ENCODE data around the gene CAMTA1. TPM values are rescaled to one million over a fixed set of nuclear protein-coding genes. Genes with fewer than 3 reads are reported as not detected.

The CAMTA1 gene
- total RNA-seq, 1 donor, result 56.1 TPM

- H3K4me3 ChIP-seq (ENCODE audit: low read depth, low read length), result no peak overlapping the region
- no peak for TF ChIP-seq CTCF (IDR thresholded peaks at IDR 0.05; ENCODE audit: insufficient read depth, low read depth, low read length)
- no peak for DNase-seq (ENCODE audit: low read depth)
Measured at GRCh38 chr1:7694600-7695496, 909.6 kb downstream of the CAMTA1 start.

GRCh38 chr1:7695497-7696117 is 910.4 kb downstream of the CAMTA1 start:
- no peak for DNase-seq (ENCODE audit: low read depth)
- no peak for TF ChIP-seq CTCF (IDR thresholded peaks at IDR 0.05; ENCODE audit: insufficient read depth, low read depth, low read length)
- H3K4me3 ChIP-seq (ENCODE audit: low read depth, low read length), result no peak overlapping the region

GRCh38 chr1:7698641-7699040 is 913.4 kb downstream of the CAMTA1 start:
- TF ChIP-seq CTCF (IDR thresholded peaks at IDR 0.05; ENCODE audit: insufficient read depth, low read depth, low read length), result no peak
- no peak overlapping the region for H3K4me3 ChIP-seq (ENCODE audit: low read depth, low read length)
- DNase-seq (ENCODE audit: low read depth), result no peak

- DNase-seq (ENCODE audit: low read depth), result no peak
- no peak for TF ChIP-seq CTCF (IDR thresholded peaks at IDR 0.05; ENCODE audit: insufficient read depth, low read depth, low read length)
- H3K4me3 ChIP-seq (ENCODE audit: low read depth, low read length), result no peak overlapping the region
Measured at GRCh38 chr1:7702365-7702764, 917.1 kb downstream of the CAMTA1 start.

GRCh38 chr1:7703321-7704213 is 918.3 kb downstream of the CAMTA1 start:
- DNase-seq (ENCODE audit: low read depth), result no peak
- TF ChIP-seq CTCF (IDR thresholded peaks at IDR 0.05; ENCODE audit: insufficient read depth, low read depth, low read length), result no peak
- no peak overlapping the region for H3K4me3 ChIP-seq (ENCODE audit: low read depth, low read length)

- peak; percentile 86 for DNase-seq (ENCODE audit: low read depth)
- TF ChIP-seq CTCF (IDR thresholded peaks at IDR 0.05; ENCODE audit: insufficient read depth, low read depth, low read length), result no peak
- H3K4me3 ChIP-seq (ENCODE audit: low read depth, low read length), result peak overlapping the region; percentile 44
Measured at GRCh38 chr1:7704214-7705047, 919.2 kb downstream of the CAMTA1 start.

Measured in fibroblast of villous mesenchyme (primary cell).